SHP77 (cell line): Measurements from ENCODE around the gene ANKS6.

Experiments used
- DNase-seq, 2 experiments: peaks; one replicate each; lab custom pipeline; 2025; lab: John Stamatoyannopoulos, UW

ANKS6 gene

GRCh38 chr9:98811051-98811650 is 14.8 kb upstream of the ANKS6 start:
- DNase-seq = no peak

- DNase-seq = no peak
Measured at GRCh38 chr9:98810102-98810842, 13.9 kb upstream of the ANKS6 start.

- DNase-seq = no peak
Measured at GRCh38 chr9:98809311-98810101, 13.2 kb upstream of the ANKS6 start.

DNA sequence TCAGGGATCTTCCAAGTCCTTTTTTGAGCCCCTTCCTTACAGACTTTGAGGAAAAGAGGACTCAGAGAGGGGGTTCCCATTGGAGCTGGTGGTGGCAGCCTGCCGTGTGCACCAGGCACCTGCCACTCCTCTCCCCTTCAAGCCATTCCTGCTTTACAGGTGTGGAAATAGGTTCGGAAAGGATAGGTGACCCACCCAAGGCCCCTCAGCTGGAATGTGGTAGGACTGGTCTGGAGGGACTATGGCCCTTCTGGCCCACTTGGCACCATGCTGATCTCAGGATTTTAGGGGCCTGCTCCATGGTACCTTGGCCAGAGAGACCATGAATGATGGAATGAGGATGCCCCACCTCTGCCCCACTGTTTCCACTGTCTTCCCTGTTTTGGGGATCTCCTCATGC is 12.5 kb upstream of the ANKS6 start:
- DNase-seq = no peak

GRCh38 chr9:98808411-98808815 is 12.1 kb upstream of the ANKS6 start:
- DNase-seq = no peak

GRCh38 chr9:98807814-98808195 is 11.4 kb upstream of the ANKS6 start:
- no peak for DNase-seq

- no peak for DNase-seq
Measured at GRCh38 chr9:98807070-98807813, 10.9 kb upstream of the ANKS6 start, which contains the start of gene GALNT12. TSS of gene GALNT12 (plus strand) at chr9:98807670. CDS start at chr9:98807699, 29 bp downstream.

DNA sequence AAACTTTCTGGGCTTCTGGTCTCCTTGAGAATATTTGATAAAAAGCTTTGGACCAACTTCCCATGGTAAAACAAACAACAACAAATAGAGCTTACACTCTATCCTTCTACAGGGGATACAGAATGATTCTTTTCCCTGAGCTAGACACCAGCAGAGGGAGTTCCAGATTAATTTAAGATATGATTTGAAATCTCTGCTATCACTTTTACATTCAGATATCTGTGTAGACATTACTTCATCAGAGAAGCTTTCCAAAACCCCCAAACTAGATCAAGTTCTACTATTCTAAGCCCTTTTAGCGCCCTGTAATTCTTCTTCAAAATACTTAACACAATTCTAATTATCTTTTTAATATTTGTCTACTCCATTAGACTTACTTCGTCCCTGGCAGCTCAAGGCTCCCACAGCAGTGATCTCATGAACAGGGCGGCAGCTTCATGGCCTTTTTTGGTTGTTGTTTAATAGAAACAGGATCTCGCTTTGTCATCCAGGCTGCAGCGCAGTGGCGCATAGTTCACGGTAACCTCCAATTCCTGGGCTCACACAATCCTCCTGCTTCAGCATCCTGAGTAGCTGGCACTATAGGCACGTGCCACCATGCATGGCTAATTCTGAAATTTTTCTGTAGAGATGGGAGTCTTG is 10.2 kb upstream of the ANKS6 start:
- DNase-seq = no peak

- no peak for DNase-seq
Measured at GRCh38 chr9:98805506-98806272, 9.3 kb upstream of the ANKS6 start.

- DNase-seq = no peak
Measured at GRCh38 chr9:98804083-98804482, 7.7 kb upstream of the ANKS6 start.

GRCh38 chr9:98801969-98802371 is 5.6 kb upstream of the ANKS6 start:
- no peak for DNase-seq

- DNase-seq = no peak
Measured at GRCh38 chr9:98801561-98801960, 5.2 kb upstream of the ANKS6 start.

DNA sequence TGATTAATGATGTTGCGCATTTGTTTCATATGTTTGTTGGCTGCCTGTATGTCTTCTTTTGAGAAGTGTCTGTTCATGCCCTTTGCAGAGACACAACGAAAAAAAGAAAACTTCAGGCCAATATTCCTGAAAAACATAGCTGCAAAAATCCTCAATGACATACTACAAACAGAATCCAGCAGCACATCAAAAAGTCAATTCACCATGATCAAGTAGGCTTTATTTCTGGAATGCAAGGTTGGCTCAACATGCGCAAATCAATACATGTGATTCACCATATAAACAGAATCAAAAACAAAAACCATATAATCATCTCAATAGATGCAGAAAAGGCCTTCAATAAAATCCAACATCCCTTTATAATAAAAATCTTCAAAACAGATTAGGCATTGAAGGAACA is 1.9 kb upstream of the ANKS6 start:
- DNase-seq = no peak

GRCh38 chr9:98797491-98797890 is 1.1 kb upstream of the ANKS6 start:
- DNase-seq = no peak

- DNase-seq = no peak
Measured at GRCh38 chr9:98795970-98796363, 388 bp downstream of the ANKS6 start.

- DNase-seq = no peak
Measured at GRCh38 chr9:98795295-98795955, 930 bp downstream of the ANKS6 start.

DNA sequence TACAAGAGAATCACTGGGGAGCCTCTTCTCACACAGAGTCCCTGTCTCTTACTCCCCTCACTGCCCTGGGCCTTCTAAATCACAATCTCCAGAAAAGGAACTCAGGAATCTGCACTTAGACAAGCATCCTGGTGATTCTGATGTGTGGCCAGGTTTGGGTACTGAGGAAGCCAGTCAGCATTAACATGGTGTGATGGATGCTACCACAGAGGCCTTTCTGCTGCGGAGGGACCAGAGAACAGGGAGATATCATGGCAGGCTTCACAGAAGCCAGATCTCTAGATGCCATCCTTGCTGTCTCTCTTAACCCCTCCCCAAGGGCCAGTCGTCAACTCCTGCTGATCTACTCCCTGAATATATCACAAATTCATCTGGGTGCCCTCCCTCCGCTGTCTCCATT is 1.6 kb downstream of the ANKS6 start:
- no peak for DNase-seq

- no peak for DNase-seq
Measured at GRCh38 chr9:98793031-98793430, 3.3 kb downstream of the ANKS6 start.

GRCh38 chr9:98791608-98792490 is 4.5 kb downstream of the ANKS6 start:
- no peak for DNase-seq
